KG1 (cell line): ENCODE measurements around the gene CCT7.
A peak's percentile ranks its signal among the peaks of the same experiment; 100 is the strongest.

Experiments used
- DNase-seq: peaks from one replicate; lab custom pipeline; 2025; lab: John Stamatoyannopoulos, UW

CCT7 gene

GRCh38 chr2:73227086-73227485 is 7.0 kb upstream of the CCT7 start:
- no peak for DNase-seq

DNA sequence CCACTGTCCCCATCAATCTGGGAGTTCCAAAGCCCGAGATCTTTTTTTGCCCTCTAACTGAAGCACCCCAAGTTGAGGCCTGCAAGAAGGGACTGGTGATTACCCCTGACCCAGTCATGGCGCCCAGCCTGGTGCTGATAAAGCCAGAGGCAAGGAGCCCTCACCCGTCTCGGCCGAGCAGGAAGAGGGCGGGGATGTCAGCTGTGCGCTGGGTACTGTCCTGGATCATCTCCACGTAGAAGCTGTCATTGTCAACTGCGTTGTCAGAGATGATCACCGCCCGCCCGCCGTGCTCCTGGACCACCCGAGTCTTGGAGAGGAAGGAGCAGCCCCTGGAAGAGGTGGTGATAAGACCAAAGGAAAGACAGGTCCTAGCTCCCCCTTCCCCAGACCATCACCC is 5.5 kb upstream of the CCT7 start:
- DNase-seq, result no peak

GRCh38 chr2:73232403-73233153 is 1.5 kb upstream of the CCT7 start:
- no peak for DNase-seq

DNA sequence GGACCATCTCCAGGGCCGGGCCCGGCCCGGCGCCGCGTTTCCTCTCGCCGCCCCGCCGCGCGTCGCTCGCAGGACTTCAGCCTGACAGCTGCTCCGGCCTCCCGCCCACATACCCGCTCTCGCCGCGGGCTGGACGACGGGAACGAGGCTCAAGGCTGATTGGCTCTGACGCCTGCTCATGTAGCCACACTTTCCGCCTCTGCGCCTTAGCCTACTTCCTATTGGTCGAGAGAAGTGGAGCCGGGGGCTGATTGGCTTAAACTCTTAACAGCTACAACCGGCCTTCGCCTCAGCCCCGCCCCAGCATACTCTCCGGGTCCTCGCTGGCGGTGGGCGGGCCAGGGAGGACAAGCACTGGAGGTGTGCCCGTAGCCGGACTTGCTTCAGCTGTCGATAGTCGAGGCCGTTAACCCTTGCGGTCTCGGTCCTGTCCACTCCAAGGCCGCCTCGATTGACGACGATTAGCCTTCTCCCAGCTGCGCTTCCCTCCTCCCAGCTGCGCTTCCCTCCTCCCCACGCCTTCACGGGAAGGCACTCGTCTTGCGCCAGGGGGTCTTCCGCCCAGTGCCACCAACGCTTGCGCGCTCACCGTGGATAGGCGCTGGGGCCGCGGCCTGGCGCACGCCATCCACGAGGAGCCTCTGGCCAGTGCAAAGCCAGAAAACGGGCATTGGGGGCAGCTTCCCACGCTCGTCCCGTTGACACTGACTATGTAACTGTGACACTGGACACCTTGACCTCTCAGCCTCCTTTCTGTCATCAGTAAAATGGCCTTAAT is 765 bp upstream of the CCT7 start, which contains the start of gene PRADC1:
PRADC1 (minus strand) TSS at position 86 of the 778 bp plus-strand sequence; CDS start at position 7, 79 bp downstream.
- DNase-seq, result peak; percentile 89

- no peak for DNase-seq
These were observed 1.4 kb downstream of the CCT7 start for GRCh38 chr2:73235315-73236028.

DNA sequence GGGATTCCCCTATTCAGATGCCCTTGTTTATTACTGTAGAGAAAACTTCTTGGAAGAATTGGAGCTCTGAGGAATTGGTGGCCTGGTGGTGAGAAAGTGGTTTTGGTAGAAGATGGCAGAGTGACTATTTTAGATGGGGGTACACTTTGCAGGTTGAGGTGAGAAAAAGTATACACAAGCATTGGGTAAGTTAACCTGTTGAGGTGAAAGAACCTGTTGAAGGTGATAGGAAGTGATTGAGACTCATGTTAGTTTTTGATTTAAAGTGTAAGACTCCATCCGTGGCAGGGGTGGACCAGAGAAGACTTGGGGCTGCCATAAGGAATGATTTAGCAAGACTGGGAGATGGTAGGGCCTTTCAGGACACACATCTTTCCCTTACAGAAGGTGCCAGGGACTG is 3.1 kb downstream of the CCT7 start:
- DNase-seq, result no peak

GRCh38 chr2:73238149-73238548 is 4.0 kb downstream of the CCT7 start:
- no peak for DNase-seq

GRCh38 chr2:73238976-73239375 is 4.9 kb downstream of the CCT7 start:
- DNase-seq, result no peak

DNA sequence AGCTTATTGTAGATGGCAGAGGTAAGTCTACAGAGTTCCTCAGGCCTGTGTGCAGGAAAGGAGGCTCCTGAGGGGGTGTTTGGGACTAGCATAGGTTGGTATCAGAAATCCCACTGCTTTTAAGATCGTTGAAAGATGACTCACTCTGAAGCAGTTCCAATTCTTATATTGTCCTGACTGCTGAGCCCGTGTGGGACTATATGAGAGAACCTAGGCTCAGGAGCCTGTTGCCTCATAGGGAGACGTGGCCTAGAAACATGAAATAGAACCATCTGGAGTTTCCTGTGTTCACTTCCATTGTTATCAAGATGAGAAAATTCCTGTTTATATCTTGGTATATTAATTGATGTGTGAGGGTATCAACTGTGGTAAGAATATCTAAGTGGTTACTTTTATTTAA is 5.7 kb downstream of the CCT7 start:
- DNase-seq, result no peak

GRCh38 chr2:73243884-73244570 is 9.9 kb downstream of the CCT7 start:
- no peak for DNase-seq

DNA sequence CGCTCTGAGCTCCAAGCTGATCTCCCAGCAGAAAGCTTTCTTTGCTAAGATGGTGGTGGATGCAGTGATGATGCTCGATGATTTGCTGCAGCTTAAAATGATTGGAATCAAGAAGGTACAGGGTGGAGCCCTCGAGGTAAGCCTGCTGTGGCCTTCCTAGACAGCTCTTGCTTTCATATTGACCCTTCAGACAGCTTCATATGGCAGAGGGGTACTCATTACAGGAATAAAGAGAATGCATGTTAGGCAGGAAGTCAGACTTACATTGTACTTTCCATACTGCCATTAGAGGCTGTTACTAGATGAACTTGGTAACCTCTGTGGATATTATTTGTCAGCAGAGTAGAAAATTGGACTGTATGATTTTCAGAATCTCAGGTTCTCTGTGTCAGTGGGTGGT is 10.5 kb downstream of the CCT7 start:
- DNase-seq, result no peak

GRCh38 chr2:73246850-73247249 is 12.7 kb downstream of the CCT7 start:
- DNase-seq, result no peak

DNA sequence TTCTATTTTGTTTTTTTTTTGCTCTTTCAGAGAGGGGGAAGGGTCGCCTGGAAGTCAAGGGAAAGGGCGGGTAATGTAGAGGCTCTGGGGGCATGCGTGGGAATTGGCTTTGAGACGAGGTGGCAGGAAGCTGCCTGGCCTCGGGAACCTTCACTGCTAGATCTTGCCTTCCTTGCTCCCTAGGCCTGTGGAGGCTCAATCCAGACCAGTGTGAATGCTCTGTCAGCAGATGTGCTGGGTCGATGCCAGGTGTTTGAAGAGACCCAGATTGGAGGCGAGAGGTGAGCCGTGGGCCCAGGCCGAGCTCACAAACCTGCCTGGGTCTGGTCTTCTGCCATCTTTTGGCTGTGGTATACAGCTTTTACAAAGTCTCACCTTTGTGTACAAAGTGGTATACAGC is 15.5 kb downstream of the CCT7 start:
- DNase-seq, result no peak

DNA sequence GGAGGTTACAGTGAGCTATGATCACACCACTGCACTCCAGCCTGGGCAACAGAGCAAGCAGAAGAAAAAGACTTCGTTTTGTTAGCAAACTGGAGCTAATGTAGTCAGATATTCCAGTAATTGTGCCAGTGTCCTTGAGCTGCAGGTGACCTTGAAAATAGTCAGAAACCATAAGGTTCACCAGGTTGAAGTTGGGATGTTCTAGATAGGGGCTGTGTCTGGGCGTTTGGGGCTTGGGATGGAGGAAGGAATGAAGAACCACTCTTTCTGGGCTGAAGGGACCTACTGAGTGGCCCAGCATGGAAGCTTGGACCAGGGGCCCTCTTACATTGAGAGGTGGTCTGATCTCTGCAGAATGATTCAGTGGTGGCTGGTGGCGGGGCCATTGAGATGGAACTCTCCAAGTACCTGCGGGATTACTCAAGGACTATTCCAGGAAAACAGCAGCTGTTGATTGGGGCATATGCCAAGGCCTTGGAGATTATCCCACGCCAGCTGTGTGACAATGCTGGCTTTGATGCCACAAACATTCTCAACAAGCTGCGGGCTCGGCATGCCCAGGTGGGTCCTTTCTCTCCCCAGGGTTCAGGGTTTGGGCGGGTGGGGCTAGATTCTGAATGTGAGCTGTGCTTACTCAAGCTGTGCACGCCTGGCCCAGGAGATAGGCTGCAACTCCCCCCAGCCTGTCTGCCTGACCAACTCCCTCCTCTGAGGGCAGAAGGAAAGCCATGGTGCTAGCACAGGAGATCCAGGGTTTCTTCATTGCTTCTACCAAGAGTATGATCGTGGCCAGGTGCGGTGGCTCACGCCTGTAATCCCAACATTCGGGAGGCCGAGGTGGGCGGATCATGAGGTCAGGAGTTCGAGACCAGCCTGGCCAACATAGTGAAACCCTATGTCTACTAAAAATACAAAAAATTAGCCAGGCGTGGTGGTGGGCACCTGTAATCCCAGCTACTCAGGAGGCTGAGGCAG is 17.1 kb downstream of the CCT7 start:
- no peak for DNase-seq

DNA sequence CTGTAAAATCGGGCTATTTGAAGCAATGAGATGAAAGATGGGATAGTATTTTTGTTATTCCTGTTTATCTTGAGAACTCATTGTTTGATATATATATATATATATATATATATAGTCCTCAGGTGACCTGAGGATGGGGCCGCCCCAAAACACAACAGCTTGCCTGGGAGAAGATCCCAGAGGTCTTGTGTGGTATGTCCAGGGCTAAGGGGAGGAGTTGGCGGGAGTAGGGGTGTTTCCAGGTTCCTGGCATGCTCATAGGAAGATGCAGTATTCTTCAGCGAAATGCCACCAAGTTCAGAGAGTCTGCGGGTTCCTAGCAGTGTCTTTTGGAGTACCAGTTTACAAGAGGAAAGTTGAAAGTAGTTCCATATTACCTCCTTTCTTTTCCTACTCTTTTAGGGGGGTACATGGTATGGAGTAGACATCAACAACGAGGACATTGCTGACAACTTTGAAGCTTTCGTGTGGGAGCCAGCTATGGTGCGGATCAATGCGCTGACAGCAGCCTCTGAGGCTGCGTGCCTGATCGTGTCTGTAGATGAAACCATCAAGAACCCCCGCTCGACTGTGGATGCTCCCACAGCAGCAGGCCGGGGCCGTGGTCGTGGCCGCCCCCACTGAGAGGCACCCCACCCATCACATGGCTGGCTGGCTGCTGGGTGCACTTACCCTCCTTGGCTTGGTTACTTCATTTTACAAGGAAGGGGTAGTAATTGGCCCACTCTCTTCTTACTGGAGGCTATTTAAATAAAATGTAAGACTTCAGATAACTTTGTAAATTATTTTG is 18.3 kb downstream of the CCT7 start:
- DNase-seq, result no peak

GRCh38 chr2:73253400-73253799 is 19.3 kb downstream of the CCT7 start:
- DNase-seq, result no peak

DNA sequence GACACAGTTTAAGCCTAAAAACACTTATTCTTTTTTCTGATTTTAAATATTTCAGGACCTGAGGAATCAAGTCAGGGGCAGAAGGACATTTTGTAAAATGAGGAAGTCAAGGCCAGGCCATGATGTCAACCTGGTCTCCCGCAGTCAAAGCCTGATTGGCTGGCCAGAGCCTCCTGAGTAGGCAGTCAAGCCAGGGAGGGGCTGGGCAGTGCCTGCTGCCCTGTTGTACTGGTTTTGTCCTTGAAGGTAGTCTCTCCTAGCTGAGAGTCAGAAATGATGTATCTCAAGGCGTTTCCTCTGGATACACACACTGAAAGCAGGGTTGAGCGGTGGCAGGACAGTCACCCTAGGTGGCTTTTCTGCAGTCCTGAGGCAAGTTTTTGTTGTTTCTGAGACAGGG is 19.8 kb downstream of the CCT7 start:
- no peak for DNase-seq

GRCh38 chr2:73254343-73255006 is 20.4 kb downstream of the CCT7 start:
- no peak for DNase-seq

DNA sequence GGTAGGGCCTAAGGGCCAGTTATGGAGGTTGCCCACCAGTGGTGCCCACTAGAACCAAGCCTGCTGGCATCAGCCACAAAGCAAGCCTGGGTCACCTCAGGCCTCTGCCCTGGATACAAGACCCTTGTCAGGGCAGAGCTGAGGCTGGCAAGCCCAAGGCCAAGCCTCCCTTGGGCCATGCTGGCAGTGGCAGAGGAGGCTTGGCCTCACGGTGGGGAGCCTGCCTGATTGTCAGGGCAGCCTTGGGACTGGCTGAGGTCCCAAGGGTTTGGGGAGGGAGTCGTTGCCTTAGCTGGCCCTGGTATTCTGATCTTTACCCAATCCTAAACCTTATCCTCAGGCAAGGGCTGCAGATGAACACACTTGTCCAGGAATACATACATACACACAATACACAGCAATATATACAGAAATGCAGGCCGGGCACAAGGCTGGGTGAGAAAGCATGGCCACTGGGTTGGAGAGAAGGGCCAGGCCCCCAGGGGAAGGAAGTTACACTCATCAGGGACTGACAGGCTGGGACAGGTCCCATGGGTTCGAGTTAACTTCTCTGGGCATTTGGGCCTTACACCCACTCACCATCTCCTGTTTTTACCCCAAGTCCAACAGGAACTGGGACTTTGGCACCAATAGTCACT is 21.0 kb downstream of the CCT7 start:
- DNase-seq, result no peak
